Sigmoid colon (tissue), 7 donors: Measurements from ENCODE around the gene SMARCC1. TPM values are rescaled to one million over a fixed set of nuclear protein-coding genes. Genes with fewer than 3 reads are reported as not detected.

Experiments used
- DNase-seq: peaks from one replicate; pipeline ENCODE4 v3.0.0-alpha.2; 2019
- H3K27ac ChIP-seq, 4 donors: fragments of 200-600 bp; sonication (generic); one replicate each; pipeline ENCODE4 v1.5.1; 2016 to 2019; ENCODE audit warnings: mild to moderate bottlenecking in 1 of 4
- H3K27me3 ChIP-seq, 3 donors: fragments of 200-600 bp; sonication (generic); one replicate each; pipeline ENCODE4 v1.5.1; 2019; ENCODE audit warnings: mild to moderate bottlenecking in 1 of 3
- H3K36me3 ChIP-seq, 4 donors: fragments of 200-600 bp; sonication (generic); one replicate each; pipeline ENCODE4 v1.5.1; 2016 to 2019
- H3K4me1 ChIP-seq, 4 donors: fragments of 200-600 bp; sonication (generic); one replicate each; pipeline ENCODE4 v1.5.1; 2017 to 2019
- H3K4me3 ChIP-seq, 4 donors: fragments of 200-600 bp; sonication (generic); one replicate each; pipeline ENCODE4 v1.5.1; 2017 to 2019; ENCODE audit warnings: mild to moderate bottlenecking in 2 of 4, moderate library complexity in 1 of 4
- H3K9me3 ChIP-seq, 4 donors: fragments of 200-600 bp in 3 of 4; sonication (generic) in 3 of 4; one replicate each; pipeline versions ENCODE4 v1.5.1 to v1.6.1; 2013 to 2019
- CTCF ChIP-seq, 4 experiments: fragments of 450-650 bp in 3 of 4; fragments of 200-600 bp in 1 of 4; IDR thresholded peaks; one replicate each; pipeline ENCODE4 v1.5.1; 2016 to 2019; ENCODE audit warnings: antibody characterized with exemption in 4 of 4, mild to moderate bottlenecking in 3 of 4, moderate library complexity in 2 of 4
- EP300 ChIP-seq, 4 donors: sonication (generic); formaldehyde crosslinking; IDR thresholded peaks; one replicate each; pipeline ENCODE4 v1.6.1; 2017; ENCODE audit warnings: antibody characterized with exemption in 4 of 4
- POLR2A ChIP-seq, 2 donors: fragments of 450-650 bp; IDR thresholded peaks; one replicate each; pipeline ENCODE4 v1.6.1; 2016; ENCODE audit warnings: antibody characterized with exemption in 2 of 2, mild to moderate bottlenecking in 2 of 2, moderate library complexity in 2 of 2
- POLR2AphosphoS5 ChIP-seq, 4 donors: sonication (generic); formaldehyde crosslinking; IDR thresholded peaks; one replicate each; pipeline ENCODE4 v1.6.1; 2017; ENCODE audit warnings: antibody characterized with exemption in 4 of 4
- WGBS, 2 donors: extraction: QIAGEN DNeasy Blood & Tissue Kit; methylation state at CpG; one replicate each; pipeline ENCODE4 v1.1.7; 2013; 5-methylcytosine and 5-hydroxymethylcytosine counted together
- intact Hi-C: fragments of 100-400 bp; cut with DNase I; formaldehyde crosslinking; loops from one replicate; pipeline ENCODE4 v1.15.1; 2023
- polyA plus RNA-seq, 3 donors: library from polyadenylated mRNA; stranded (reverse); fragments of 200-250 nt; gene quantifications; one replicate each; pipeline ENCODE4 v1.2.3, GENCODE V29; 2013
- total RNA-seq, 4 donors: library from RNA; depleted of rRNA; stranded (reverse); fragments of >200 nt; gene quantifications; one replicate each; pipeline ENCODE4 v1.1.0, GENCODE V29; 2016
- donor health status: healthy with polysubstance abuse.
- donor health status: Bipolar disorder and iron deficiency.
- donor health status: healthy.

The SMARCC1 gene
- total and polyA plus RNA-seq, 7 donors = 11.1 to 57.3 (median 43.9) TPM

DNA sequence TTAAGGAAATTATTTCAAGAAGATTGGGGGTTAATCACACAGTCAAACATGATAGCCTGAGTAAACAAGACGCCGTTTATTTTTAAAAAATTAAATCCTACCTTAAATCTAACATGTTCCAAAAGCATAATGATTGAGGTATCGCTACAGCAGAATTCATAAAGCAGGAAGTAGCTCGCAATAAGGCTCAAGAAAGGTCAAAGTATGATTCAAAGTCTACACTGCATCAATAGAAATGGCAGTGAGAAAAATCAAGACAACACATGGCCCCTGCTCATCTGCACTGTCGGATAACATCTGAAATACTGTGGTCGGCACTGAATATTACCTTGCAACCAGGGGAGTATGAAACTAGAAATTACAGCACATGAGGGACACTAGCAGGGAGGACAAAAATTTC is 93.2 kb downstream of the SMARCC1 start:
- Histone ChIP-seq H3K4me1 (no peaks in the 10 kb centered on the region), H3K27me3 (no peaks in the 10 kb centered on the region), H3K9me3 (no peaks in the 10 kb centered on the region), H3K36me3 (peaks cover 8 to 92% (median 19%) of the 10 kb centered on the region in 4 donors), H3K27ac (no peak overlapping the region), H3K4me3 (no peak overlapping the region)
- intact Hi-C loops = no loop called here
- TF ChIP-seq POLR2AphosphoS5 (IDR thresholded peaks at IDR 0.05) (no peak), EP300 (IDR thresholded peaks at IDR 0.05) (no peak), CTCF (IDR thresholded peaks at IDR 0.05) (no peak), POLR2A (IDR thresholded peaks at IDR 0.05) (no peak)
- DNase-seq = no peak
- 65 to 87% methylated on average over 6 of the region's 6 CpGs for WGBS, 2 donors

GRCh38 chr3:47685037-47685436 is 96.7 kb downstream of the SMARCC1 start:
- TF ChIP-seq EP300 (IDR thresholded peaks at IDR 0.05) (no peak), CTCF (IDR thresholded peaks at IDR 0.05) (no peak), POLR2AphosphoS5 (IDR thresholded peaks at IDR 0.05) (no peak), POLR2A (IDR thresholded peaks at IDR 0.05) (no peak)
- Histone ChIP-seq H3K9me3 (no peaks in the 10 kb centered on the region), H3K4me3 (no peak overlapping the region), H3K27ac (no peak overlapping the region), H3K36me3 (peaks cover 4 to 86% (median 12%) of the 10 kb centered on the region in 4 donors), H3K4me1 (no peaks in the 10 kb centered on the region), H3K27me3 (no peaks in the 10 kb centered on the region)
- no peak for DNase-seq
- WGBS, 2 donors = 92 to 97% methylated on average over 5 of the region's 5 CpGs
- intact Hi-C loops = no loop called here

DNA sequence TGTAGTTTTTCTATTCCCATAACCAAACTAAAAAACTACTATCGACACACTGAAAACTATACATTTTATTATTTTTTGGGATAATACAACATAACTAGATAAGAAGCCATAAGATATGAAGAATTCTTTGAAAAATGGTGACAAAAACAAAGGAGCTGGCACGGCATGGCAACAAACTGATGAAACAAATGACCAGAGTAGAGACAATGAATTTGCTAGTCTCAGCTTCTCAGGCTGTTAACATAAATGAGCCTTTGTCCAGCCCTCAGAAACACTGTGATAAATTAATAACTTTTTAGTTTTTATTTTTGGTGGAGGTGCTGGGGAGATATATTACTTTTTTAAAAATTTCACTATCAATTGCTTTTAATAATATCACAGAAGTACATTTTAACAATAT is 100.7 kb downstream of the SMARCC1 start:
- Histone ChIP-seq H3K9me3 (no peaks in the 10 kb centered on the region), H3K4me3 (no peak overlapping the region), H3K27ac (no peak overlapping the region), H3K4me1 (no peaks in the 10 kb centered on the region), H3K36me3 (peaks cover 6 to 87% (median 10%) of the 10 kb centered on the region in 4 donors), H3K27me3 (no peaks in the 10 kb centered on the region)
- no peak for TF ChIP-seq EP300 (IDR thresholded peaks at IDR 0.05)
- no peak for DNase-seq
- intact Hi-C loops = no loop called here
- 97 to 98% methylated on average over 2 of the region's 2 CpGs for WGBS, 2 donors

- intact Hi-C loops = no loop called here
- H3K36me3 ChIP-seq = peaks cover 8 to 92% (median 22%) of the 10 kb centered on the region in 4 donors
- no peak overlapping the region for H3K4me3 ChIP-seq
- no peaks in the 10 kb centered on the region for H3K4me1 ChIP-seq
- no peak overlapping the region for H3K27ac ChIP-seq
- no peak for DNase-seq
- TF ChIP-seq POLR2A (IDR thresholded peaks at IDR 0.05) (no peak), CTCF (IDR thresholded peaks at IDR 0.05) (no peak), EP300 (IDR thresholded peaks at IDR 0.05) (no peak), POLR2AphosphoS5 (IDR thresholded peaks at IDR 0.05) (no peak)
- H3K9me3 ChIP-seq = no peaks in the 10 kb centered on the region
- WGBS, 2 donors = 90 to 95% methylated on average over 6 of the region's 6 CpGs
- H3K27me3 ChIP-seq = no peaks in the 10 kb centered on the region
Measured at GRCh38 chr3:47678446-47679338, 103.0 kb downstream of the SMARCC1 start.

GRCh38 chr3:47669026-47669749 is 112.5 kb downstream of the SMARCC1 start:
- Histone ChIP-seq H3K4me3 (no peak overlapping the region), H3K36me3 (peaks cover 4 to 44% (median 8%) of the 10 kb centered on the region in 4 donors), H3K4me1 (no peaks in the 10 kb centered on the region), H3K27ac (no peak overlapping the region), H3K9me3 (no peaks in the 10 kb centered on the region), H3K27me3 (no peaks in the 10 kb centered on the region)
- no peak for TF ChIP-seq CTCF (IDR thresholded peaks at IDR 0.05)
- TF ChIP-seq POLR2AphosphoS5 (IDR thresholded peaks at IDR 0.05) = no peak
- no peak for TF ChIP-seq POLR2A (IDR thresholded peaks at IDR 0.05)
- no peak for TF ChIP-seq EP300 (IDR thresholded peaks at IDR 0.05)
- WGBS, 2 donors = 90 to 91% methylated on average over 3 of the region's 3 CpGs
- no peak for DNase-seq
- intact Hi-C loops = no loop called here
